IMR-90 (cell line): ENCODE results near the gene AOPEP. TPM values are rescaled to one million over a fixed set of nuclear protein-coding genes. Genes with fewer than 3 reads are reported as not detected.

Source experiments
- ATAC-seq: fragments of 200-7000 bp; cut with Tn5 transposase; 2 replicates; pipeline ENCODE4 v1.9.1; 2020; ENCODE audit warnings: low read depth, mild to moderate bottlenecking, moderate library complexity
- BruUV-seq: library from RNA; stranded (reverse); fragments of 400-500 nt; replicated peaks from 2 replicates; lab custom pipeline; 2021; lab: Mats Ljungman, UMichigan
- CTCF ChIA-PET: fragments of 300-600 bp; formaldehyde crosslinking; extraction: SDS; loops from one replicate; lab custom pipeline; 2021; ENCODE audit warnings: antibody characterized with exemption; lab: Yijun Ruan, JAX
- POLR2A ChIA-PET: fragments of 300-600 bp; sonication (Branson Sonifier 250); formaldehyde crosslinking; loops from one replicate; lab custom pipeline; 2022; ENCODE audit warnings: antibody characterized with exemption; ENCODE audit not compliant: unreplicated experiment; lab: Charles Lee
- DNase-seq: peaks from one replicate; pipeline ENCODE4 v3.0.0; 2013
- H2AFZ ChIP-seq: replicated peaks from 2 replicates; pipeline ENCODE3; 2013; ENCODE audit warnings: low read length, mild to moderate bottlenecking; ENCODE audit not compliant: poor library complexity
- H2AK5ac ChIP-seq: 2 replicates; pipeline ENCODE4 v1.6.1; 2013; ENCODE audit warnings: low read depth, low read length, inconsistent platforms
- H2AK9ac ChIP-seq: replicated peaks from 2 replicates; pipeline ENCODE3; 2013; ENCODE audit warnings: mild to moderate bottlenecking, low read depth, low read length, moderate library complexity; ENCODE audit not compliant: poor library complexity
- H2BK120ac ChIP-seq: 2 replicates; pipeline ENCODE4 v1.6.1; 2013; ENCODE audit warnings: low read depth, low read length, inconsistent platforms
- H2BK15ac ChIP-seq: 3 replicates; pipeline ENCODE4 v1.6.1; 2013; ENCODE audit warnings: low read depth, low read length, inconsistent platforms
- H2BK20ac ChIP-seq: 2 replicates; pipeline ENCODE4 v1.6.1; 2013; ENCODE audit warnings: low read depth, mild to moderate bottlenecking, inconsistent platforms, low read length, moderate library complexity
- H2BK5ac ChIP-seq: 2 replicates; pipeline ENCODE4 v1.6.1; 2013; ENCODE audit warnings: mild to moderate bottlenecking, low read depth, low read length, inconsistent platforms; ENCODE audit not compliant: poor library complexity, severe bottlenecking
- H3K14ac ChIP-seq: replicated peaks from 2 replicates; pipeline ENCODE4 v1.6.1; 2013; ENCODE audit warnings: low read depth, low read length, inconsistent platforms
- H3K18ac ChIP-seq: 2 replicates; pipeline ENCODE4 v1.6.1; 2013; ENCODE audit warnings: low read depth, low read length, control low read depth
- H3K23ac ChIP-seq: 2 replicates; pipeline ENCODE4 v1.6.1; 2013; ENCODE audit warnings: low read depth, low read length, inconsistent platforms
- H3K27ac ChIP-seq: 2 replicates; pipeline ENCODE4 v1.5.1; 2013; ENCODE audit warnings: mild to moderate bottlenecking, control low read depth, low read length; ENCODE audit not compliant: insufficient read depth
- H3K27me3 ChIP-seq: 2 replicates; pipeline ENCODE4 v1.6.1; 2013; ENCODE audit warnings: low read length; ENCODE audit not compliant: control insufficient read depth, insufficient read depth
- H3K36me3 ChIP-seq: 2 replicates; pipeline ENCODE4 v1.6.1; 2013; ENCODE audit warnings: low read length, mixed read lengths; ENCODE audit not compliant: control insufficient read depth, insufficient read depth
- H3K4ac ChIP-seq: 2 replicates; pipeline ENCODE4 v1.6.1; 2013; ENCODE audit warnings: low read depth, low read length, inconsistent platforms
- H3K4me1 ChIP-seq: 2 replicates; pipeline ENCODE4 v1.6.1; 2013; ENCODE audit warnings: low read length, mixed read lengths; ENCODE audit not compliant: control insufficient read depth, insufficient read depth
- H3K4me2 ChIP-seq: 2 replicates; pipeline ENCODE4 v1.6.1; 2013; ENCODE audit warnings: low read depth, mild to moderate bottlenecking, control low read depth, low read length, moderate library complexity
- H3K4me3 ChIP-seq: 2 replicates; pipeline ENCODE4 v1.5.1; 2013; ENCODE audit warnings: low read depth, mild to moderate bottlenecking, control low read depth, low read length, moderate library complexity; ENCODE audit not compliant: insufficient read depth
- H3K56ac ChIP-seq: 2 replicates; pipeline ENCODE4 v1.6.1; 2013; ENCODE audit warnings: low read length, inconsistent platforms; ENCODE audit not compliant: insufficient read depth; ENCODE audit errors: extremely low read depth
- H3K79me1 ChIP-seq, 2 experiments: 2 replicates each; pipeline ENCODE4 v1.6.1; 2013; ENCODE audit warnings: low read length in 2 of 2, inconsistent platforms in 1 of 2, low read depth in 1 of 2
- H3K9ac ChIP-seq: 2 replicates; pipeline ENCODE4 v1.6.1; 2013; ENCODE audit warnings: low read depth, low read length, control low read depth
- H3K9me1 ChIP-seq: 2 replicates; pipeline ENCODE4 v1.6.1; 2013; ENCODE audit warnings: low read length, inconsistent platforms; ENCODE audit not compliant: insufficient read depth
- H3K9me3 ChIP-seq: 2 replicates; pipeline ENCODE4 v1.6.1; 2013; ENCODE audit warnings: low read length; ENCODE audit not compliant: control insufficient read depth, insufficient read depth
- H4K20me1 ChIP-seq: 2 replicates; pipeline ENCODE4 v1.6.1; 2013; ENCODE audit warnings: low read length, inconsistent platforms; ENCODE audit not compliant: insufficient read depth
- H4K5ac ChIP-seq: 2 replicates; pipeline ENCODE4 v1.6.1; 2013; ENCODE audit warnings: mild to moderate bottlenecking, low read depth, low read length, control low read depth
- H4K8ac ChIP-seq, 2 experiments: 2 replicates each; pipeline ENCODE4 v1.6.1; 2013; ENCODE audit warnings: low read depth in 2 of 2, low read length in 2 of 2, control low read depth in 1 of 2, inconsistent platforms in 1 of 2
- H4K91ac ChIP-seq: 2 replicates; pipeline ENCODE4 v1.6.1; 2013; ENCODE audit warnings: low read depth, low read length, inconsistent platforms; ENCODE audit not compliant: insufficient read depth
- BHLHE40 ChIP-seq: fragments of 150-350 bp; IDR thresholded peaks from 2 replicates; pipeline ENCODE4 v1.6.1; 2016; ENCODE audit warnings: mild to moderate bottlenecking, low read depth, low read length
- CEBPB ChIP-seq: IDR thresholded peaks from 2 replicates; pipeline ENCODE4 v1.6.1; 2012; ENCODE audit warnings: low read depth, low read length, improper control_type of control experiment
- FOS ChIP-seq: fragments of 150-350 bp; IDR thresholded peaks from 2 replicates; pipeline ENCODE4 v1.6.1; 2016; ENCODE audit warnings: low read depth, low read length
- MAFK ChIP-seq: IDR thresholded peaks from 2 replicates; pipeline ENCODE4 v1.6.1; 2012; ENCODE audit warnings: low read depth, low read length, improper control_type of control experiment
- NFE2L2 ChIP-seq: fragments of 150-350 bp; IDR thresholded peaks from 2 replicates; pipeline ENCODE4 v1.6.1; 2016; ENCODE audit warnings: low read depth, mild to moderate bottlenecking, low read length
- POLR2A ChIP-seq: IDR thresholded peaks from 2 replicates; pipeline ENCODE4 v1.6.1; 2012; ENCODE audit warnings: mild to moderate bottlenecking, low read depth, low read length
- RFX5 ChIP-seq: IDR thresholded peaks from 2 replicates; pipeline ENCODE4 v1.8.0; 2012; ENCODE audit warnings: low read depth, mild to moderate bottlenecking, low read length, moderate library complexity
- SMC3 ChIP-seq: fragments of 150-350 bp; IDR thresholded peaks from 2 replicates; pipeline ENCODE4 v1.6.1; 2016; ENCODE audit warnings: low read depth, mild to moderate bottlenecking, antibody characterized with exemption, low read length, moderate library complexity
- WGBS, 2 experiments: methylation state at CpG; one replicate each; pipeline versions ENCODE4 v1.1.5 to v1.1.7; 2013; ENCODE audit warnings: missing lambda C conversion rate in 2 of 2; ENCODE audit not compliant: insufficient read length in 1 of 2; ENCODE audit errors: extremely low coverage in 2 of 2; 5-methylcytosine and 5-hydroxymethylcytosine counted together
- dilution Hi-C: fragments of 300-500 bp; cut with HindIII; formaldehyde crosslinking; loops from one replicate; pipeline ENCODE4 v1.14.3; 2018; ENCODE audit warnings: low sequenced_read_pairs; ENCODE audit not compliant: unreplicated experiment
- in situ Hi-C: fragments of 300-500 bp; cut with MboI; formaldehyde crosslinking; loops from 3 replicates; pipeline ENCODE4 v1.14.3; 2019; ENCODE audit warnings: low sequenced_read_pairs, inconsistent platforms, mixed read lengths
- intact Hi-C: fragments of 100-400 bp; cut with micrococcal nuclease; formaldehyde crosslinking; loops from 2 replicates; pipeline ENCODE4 v1.10.0; 2022
- polyA plus RNA-seq, 3 experiments: library from polyadenylated mRNA; depleted of rRNA; stranded (reverse); fragments of >200 nt; gene quantifications; 2 replicates each; pipeline ENCODE4 v1.2.3, GENCODE V29; 2012; ENCODE audit warnings: low replicate concordance in 1 of 3
- total RNA-seq: library from RNA; depleted of rRNA; stranded (reverse); fragments of >200 nt; gene quantifications from 2 replicates; pipeline ENCODE4 v1.2.3, GENCODE V29; 2012
- TF ChIP-seq, protein P1 (sequence below): fragments of 150-350 bp; IDR thresholded peaks from 2 replicates; pipeline ENCODE4 v1.6.1; 2016; ENCODE audit warnings: low read depth, mild to moderate bottlenecking, low read length, moderate library complexity, borderline replicate concordance
- TF ChIP-seq, protein P2 (sequence below): fragments of 150-350 bp; IDR thresholded peaks from 2 replicates; pipeline ENCODE4 v1.6.1; 2017; ENCODE audit warnings: mild to moderate bottlenecking, antibody characterized with exemption, low read length, low read depth

The AOPEP gene
- total and polyA plus RNA-seq, 2 of the 4 experiments (the other 2 are of a cell fraction) = 34.9 to 38.7 TPM

DNA sequence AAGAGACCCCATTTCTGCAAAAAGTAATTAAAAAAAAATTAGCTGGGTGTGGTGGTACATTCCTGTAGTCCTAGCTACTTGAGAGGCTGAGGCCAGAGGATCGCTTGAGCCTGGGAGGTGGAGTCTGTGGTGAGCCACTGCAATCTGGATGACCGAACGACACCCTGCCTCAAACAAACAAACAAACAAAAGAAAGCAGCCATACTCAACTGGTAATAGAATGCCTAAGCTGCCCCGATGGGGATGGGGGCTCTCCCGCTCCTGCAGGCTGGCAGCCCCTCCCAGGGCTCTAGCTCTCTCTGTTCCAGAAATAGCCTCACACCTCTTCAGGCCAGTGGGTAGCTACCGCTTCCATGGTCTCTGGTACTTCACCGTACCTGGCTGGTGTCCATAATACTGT is 349.2 kb downstream of the AOPEP start:
- Histone ChIP-seq H2BK5ac (no peak overlapping the region), H3K4me1 (peaks cover 19% of the 10 kb centered on the region), H3K79me1 (peaks cover 34 to 94% of the 10 kb centered on the region in 2 experiments), H3K36me3 (peaks cover 49% of the 10 kb centered on the region), H3K27me3 (no peaks in the 10 kb centered on the region), H3K27ac (no peak overlapping the region), H3K4ac (no peak overlapping the region), H4K5ac (no peak overlapping the region), H4K8ac (no peak overlapping the region), H3K14ac (no peak overlapping the region), H4K91ac (no peak overlapping the region), H3K4me3 (no peak overlapping the region), H2AFZ (no peak overlapping the region), H3K4me2 (no peak overlapping the region), H2AK9ac (no peak overlapping the region), H4K20me1 (peaks cover 90% of the 10 kb centered on the region), H2BK120ac (no peak overlapping the region), H3K18ac (no peak overlapping the region), H2BK15ac (no peak overlapping the region), H3K23ac (no peak overlapping the region; the same call in 1 of the 2 replicates), H3K9me3 (no peaks in the 10 kb centered on the region), H3K9me1 (peaks cover 37% of the 10 kb centered on the region), H3K56ac (no peak overlapping the region), H2BK20ac (no peak overlapping the region), H2AK5ac (no peak overlapping the region), H3K9ac (no peak overlapping the region)
- TF ChIP-seq, protein P1, sequence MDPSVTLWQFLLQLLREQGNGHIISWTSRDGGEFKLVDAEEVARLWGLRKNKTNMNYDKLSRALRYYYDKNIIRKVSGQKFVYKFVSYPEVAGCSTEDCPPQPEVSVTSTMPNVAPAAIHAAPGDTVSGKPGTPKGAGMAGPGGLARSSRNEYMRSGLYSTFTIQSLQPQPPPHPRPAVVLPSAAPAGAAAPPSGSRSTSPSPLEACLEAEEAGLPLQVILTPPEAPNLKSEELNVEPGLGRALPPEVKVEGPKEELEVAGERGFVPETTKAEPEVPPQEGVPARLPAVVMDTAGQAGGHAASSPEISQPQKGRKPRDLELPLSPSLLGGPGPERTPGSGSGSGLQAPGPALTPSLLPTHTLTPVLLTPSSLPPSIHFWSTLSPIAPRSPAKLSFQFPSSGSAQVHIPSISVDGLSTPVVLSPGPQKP = no peak
- no peak for TF ChIP-seq FOS
- TF ChIP-seq MAFK = no peak
- TF ChIP-seq POLR2A = no peak
- no peak for TF ChIP-seq NFE2L2
- no peak for TF ChIP-seq CEBPB
- TF ChIP-seq SMC3 = no peak
- TF ChIP-seq, protein P2, sequence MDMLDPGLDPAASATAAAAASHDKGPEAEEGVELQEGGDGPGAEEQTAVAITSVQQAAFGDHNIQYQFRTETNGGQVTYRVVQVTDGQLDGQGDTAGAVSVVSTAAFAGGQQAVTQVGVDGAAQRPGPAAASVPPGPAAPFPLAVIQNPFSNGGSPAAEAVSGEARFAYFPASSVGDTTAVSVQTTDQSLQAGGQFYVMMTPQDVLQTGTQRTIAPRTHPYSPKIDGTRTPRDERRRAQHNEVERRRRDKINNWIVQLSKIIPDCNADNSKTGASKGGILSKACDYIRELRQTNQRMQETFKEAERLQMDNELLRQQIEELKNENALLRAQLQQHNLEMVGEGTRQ = no peak
- TF ChIP-seq RFX5 = no peak
- TF ChIP-seq BHLHE40 = no peak
- POLR2A ChIA-PET = no interaction called here
- intact Hi-C loops = loop anchor here (5.0 kb wide), 1 partner anchor 393 kb away; no protein-coding TSS in a partner anchor
- no peak for ATAC-seq
- no TSS peak for BruUV-seq
- WGBS, 2 experiments = 94% methylated on average over 2 of the region's 7 CpGs; no CpG with 5 or more reads in 1 of the 2 experiments
- CTCF ChIA-PET = no interaction called here
- in situ Hi-C loops = no loop called here
- dilution Hi-C loops = no loop called here
- DNase-seq = no peak
